ENCODE data around the gene CD96. TPM values are rescaled to one million over a fixed set of nuclear protein-coding genes. Genes with fewer than 3 reads are reported as not detected.
"Not testable (repeated sequence)": the region's sequence is repeated elsewhere in the genome, so short reads cannot be mapped to it uniquely, and the experiment has no call there.

CD96 gene
- polyA plus RNA-seq, 1 donor = 0.33 TPM

GRCh38 chr3:111619833-111620232 is 77.8 kb downstream of the CD96 start:
- DNase-seq (ENCODE audit: low read depth) = no peak

DNA sequence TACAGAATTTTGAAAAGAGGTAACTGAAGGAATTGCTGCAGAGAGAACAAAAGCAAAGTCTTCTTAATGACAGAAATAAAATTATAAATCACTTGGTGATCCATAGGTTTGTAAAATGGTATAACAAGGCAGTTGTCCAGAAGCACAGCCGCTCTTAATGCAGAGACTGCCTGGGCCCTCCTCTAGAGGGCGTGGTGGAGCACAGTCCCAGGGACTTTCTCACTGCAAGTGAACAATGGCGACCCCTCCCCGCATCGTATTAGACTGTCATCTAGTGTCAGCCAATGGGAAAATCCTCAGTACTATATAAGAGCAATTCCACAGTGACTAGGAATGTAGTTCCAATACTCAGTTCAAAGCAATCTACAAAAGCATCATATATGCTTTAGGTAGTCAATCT is 79.5 kb downstream of the CD96 start:
- no peak for DNase-seq (ENCODE audit: low read depth)

- DNase-seq (ENCODE audit: low read depth) = no peak
Measured at GRCh38 chr3:111627092-111627491, 85.1 kb downstream of the CD96 start.

DNA sequence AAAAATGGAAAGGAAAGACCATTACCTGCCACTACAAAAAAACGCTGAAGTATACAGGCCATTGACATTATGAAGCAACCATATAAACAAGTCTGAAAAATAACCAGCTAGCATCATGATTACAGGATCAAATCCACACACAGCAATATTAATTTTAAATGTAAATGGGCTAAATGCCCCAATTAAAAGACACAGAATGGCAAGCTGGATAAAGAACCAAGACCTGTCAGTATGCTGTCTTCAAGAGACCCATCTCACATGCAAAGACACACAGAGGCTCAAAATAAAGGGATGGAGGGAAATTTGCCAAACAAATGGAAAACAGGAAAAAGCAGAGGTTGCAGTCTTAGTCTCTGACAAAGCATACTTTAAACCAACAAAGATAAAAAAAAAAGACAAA is 87.0 kb downstream of the CD96 start:
- not testable (repeated sequence) for DNase-seq (ENCODE audit: low read depth)

GRCh38 chr3:111630638-111631037 is 88.6 kb downstream of the CD96 start:
- DNase-seq (ENCODE audit: low read depth) = not testable (repeated sequence)

DNA sequence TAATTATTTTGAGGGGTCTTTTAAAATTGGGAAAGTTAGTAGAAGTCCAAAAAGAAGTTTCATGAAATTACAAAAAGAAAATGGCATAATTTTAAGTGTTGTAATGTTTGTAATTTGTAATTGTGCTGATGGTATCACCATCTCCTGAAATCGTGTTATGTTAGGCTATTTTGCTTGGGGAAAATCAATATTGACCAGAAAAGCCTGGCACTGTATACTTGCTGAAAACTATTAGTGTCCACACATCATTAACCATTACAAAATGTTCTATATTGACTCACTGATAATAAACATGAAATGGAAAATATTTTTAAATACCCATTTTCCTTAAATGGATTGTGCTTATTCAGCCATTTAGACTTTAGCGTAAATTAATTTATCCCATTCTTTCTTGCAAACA is 93.4 kb downstream of the CD96 start:
- DNase-seq (ENCODE audit: low read depth) = no peak

GRCh38 chr3:111636366-111636885 is 94.4 kb downstream of the CD96 start:
- no peak for DNase-seq (ENCODE audit: low read depth)

- no peak for DNase-seq (ENCODE audit: low read depth)
Measured at GRCh38 chr3:111639316-111639715, 97.3 kb downstream of the CD96 start.

GRCh38 chr3:111648991-111649579 is 107.1 kb downstream of the CD96 start:
- no peak for DNase-seq (ENCODE audit: low read depth)

GRCh38 chr3:111650378-111651275 is 108.6 kb downstream of the CD96 start:
- DNase-seq (ENCODE audit: low read depth) = no peak

DNA sequence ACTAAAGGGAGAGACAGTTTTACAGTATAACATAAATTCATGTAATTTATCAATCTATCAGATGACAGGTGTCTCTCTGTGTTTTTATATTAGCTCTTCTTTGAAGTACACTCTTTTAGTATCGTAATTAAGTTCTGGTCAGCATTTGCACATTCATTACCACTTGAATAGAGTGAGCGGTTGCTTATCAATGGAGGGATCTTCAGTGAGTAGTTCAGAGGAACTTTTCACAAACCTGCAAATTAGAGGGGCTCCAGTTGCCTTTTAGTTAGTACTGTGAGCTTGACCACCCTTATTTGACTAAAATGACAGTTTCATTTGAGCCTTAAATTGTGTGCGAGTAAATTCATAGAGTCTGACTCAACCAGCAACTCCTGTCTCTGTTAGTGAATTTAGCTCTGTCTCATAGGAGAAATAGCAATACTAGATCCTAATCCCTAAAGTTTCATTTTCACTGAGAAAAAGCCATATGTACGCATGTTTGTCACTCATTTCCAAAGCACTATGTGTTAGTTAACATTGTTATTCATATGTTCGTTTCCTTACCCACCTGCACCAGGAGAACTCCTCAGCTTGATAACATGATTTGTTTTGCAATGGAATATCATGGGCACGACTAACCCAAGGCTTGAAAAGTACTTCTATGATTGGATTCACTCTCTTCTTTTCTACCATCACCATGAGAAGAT is 110.6 kb downstream of the CD96 start:
- no peak for DNase-seq (ENCODE audit: low read depth)

DNA sequence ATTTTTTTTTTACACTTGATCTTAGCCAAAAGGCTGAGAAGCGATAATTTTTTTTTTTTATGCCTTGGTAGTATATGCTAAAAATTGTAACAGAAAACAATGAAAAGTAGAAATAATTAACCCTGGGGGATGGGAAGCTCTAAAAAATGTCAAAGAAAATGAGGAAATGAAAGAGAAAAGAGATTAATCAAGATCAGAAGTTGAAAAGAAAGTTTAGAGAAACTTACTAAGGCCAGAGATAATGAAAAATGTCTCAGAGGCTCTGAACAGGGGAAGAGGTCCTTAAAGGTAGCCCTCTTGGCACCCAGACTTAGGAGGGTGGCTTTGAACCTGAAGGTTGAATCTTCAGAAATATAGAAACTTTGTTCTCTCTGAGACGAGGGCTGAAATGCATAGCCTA is 111.8 kb downstream of the CD96 start:
- DNase-seq (ENCODE audit: low read depth) = no peak

DNA sequence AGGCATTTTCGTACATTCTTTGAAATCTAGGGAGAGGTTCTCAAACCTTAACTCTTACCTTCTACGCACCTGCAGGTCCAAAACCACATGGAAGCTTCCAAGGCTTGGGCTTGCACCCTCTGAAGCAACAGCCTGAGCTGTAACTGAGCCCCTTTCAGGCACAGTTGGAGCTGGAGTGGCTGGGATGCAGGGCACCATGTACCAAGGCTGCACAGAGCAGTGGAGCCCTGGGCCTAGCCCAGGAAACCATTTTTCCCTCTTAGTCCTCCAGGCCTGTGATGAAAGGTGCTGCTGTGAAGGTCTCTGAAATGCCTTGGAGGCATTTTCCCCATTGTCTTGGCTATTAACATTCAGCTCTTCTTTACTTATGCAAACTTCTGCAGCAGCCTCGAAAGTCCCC is 120.0 kb downstream of the CD96 start:
- DNase-seq (ENCODE audit: low read depth) = no peak

GRCh38 chr3:111662907-111663306 is 120.9 kb downstream of the CD96 start:
- no peak for DNase-seq (ENCODE audit: low read depth)

GRCh38 chr3:111666041-111666735 is 124.2 kb downstream of the CD96 start:
- no peak for DNase-seq (ENCODE audit: low read depth)

GRCh38 chr3:111667170-111667569 is 125.2 kb downstream of the CD96 start:
- no peak for DNase-seq (ENCODE audit: low read depth)

DNA sequence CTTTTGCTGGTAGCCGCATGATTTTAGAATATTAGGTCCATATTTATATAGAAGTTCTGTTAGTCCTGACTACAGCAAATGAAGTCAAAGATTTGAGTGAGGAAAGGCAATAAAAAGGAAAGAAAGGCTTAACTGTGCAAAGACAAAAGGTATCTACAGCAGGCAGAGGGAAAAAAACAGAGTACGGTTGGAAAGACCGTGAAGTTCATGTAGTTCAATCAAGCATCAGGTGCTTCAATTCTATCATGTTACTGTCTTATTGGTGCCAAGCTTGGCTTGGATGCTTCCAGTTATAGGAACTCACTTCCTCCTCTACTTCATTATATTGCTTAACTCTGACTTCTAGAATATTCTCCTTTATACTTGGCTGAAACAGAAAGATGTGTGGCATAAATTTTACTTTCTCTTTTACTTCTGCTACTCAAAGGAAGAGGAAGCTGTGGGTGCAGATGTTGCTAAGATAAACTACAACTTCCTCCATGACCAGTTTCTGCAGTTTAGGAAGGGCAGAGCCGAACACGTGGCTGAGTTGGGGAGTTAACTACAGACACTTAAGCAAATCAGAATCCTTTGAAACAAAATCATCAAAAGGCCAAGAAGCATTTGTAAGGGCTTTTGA is 125.7 kb downstream of the CD96 start:
- peak; percentile 48 for DNase-seq (ENCODE audit: low read depth)

DNA sequence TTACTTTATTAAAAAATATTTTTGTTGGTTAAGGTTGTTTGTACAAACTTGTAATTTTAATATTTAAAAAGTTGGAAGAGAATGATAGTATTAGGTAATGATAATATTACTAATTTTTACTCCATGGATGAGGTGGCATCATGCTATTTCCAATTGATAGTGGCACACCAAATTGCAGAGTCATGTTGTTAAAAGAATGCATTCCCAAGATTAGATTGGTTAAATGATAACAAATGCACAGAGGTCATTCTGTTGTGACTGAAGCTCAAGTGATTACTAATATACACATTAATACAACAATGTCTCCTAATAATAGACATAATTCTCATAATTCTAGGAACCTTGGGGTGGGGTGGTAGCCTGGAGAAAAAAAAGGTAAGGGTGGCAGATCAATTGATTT is 126.3 kb downstream of the CD96 start:
- DNase-seq (ENCODE audit: low read depth) = no peak

DNA sequence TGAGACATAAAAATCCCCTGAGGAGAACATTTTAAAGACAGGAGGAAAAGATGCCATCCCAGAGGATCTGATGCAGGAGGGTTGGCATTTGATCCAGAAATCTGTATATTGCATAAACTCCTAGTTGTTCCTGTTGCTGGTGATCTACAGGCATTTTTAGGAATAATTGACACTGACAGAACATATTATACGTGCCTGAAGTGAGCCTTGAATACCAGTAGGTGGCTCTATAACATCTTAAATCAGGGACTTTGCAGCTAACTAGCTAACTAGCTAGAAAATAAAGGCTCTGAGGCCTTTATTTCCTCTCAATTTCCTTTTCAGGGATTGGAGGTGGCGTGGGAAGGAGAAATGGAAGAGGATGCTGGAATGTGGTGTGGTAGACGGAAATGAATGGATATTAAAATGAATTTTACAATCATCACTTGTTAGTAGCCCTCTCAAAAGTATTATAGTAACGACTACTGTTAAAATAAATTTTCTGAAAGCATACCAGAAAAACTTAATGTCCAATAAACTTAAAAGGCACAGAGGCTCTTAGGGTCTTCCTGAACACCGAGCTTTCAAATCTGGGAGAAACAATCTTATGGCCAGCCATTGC is 127.0 kb downstream of the CD96 start:
- DNase-seq (ENCODE audit: low read depth) = no peak

- DNase-seq (ENCODE audit: low read depth) = no peak
Measured at GRCh38 chr3:111669926-111670630, 128.1 kb downstream of the CD96 start.
